Stimulated activated CD8-positive, alpha-beta memory T cell treated with anti-CD3 and anti-CD28 coated beads, Interleukin-2, amount 100 ng/mL, for 48 hours (primary cell): ENCODE results near the gene CDH4.

Experiments
- DNase-seq, 2 donors: peaks; one replicate each; pipeline ENCODE4 v3.0.0-alpha.2; 2020; ENCODE audit warnings: low read depth in 2 of 2

CDH4 gene

DNA sequence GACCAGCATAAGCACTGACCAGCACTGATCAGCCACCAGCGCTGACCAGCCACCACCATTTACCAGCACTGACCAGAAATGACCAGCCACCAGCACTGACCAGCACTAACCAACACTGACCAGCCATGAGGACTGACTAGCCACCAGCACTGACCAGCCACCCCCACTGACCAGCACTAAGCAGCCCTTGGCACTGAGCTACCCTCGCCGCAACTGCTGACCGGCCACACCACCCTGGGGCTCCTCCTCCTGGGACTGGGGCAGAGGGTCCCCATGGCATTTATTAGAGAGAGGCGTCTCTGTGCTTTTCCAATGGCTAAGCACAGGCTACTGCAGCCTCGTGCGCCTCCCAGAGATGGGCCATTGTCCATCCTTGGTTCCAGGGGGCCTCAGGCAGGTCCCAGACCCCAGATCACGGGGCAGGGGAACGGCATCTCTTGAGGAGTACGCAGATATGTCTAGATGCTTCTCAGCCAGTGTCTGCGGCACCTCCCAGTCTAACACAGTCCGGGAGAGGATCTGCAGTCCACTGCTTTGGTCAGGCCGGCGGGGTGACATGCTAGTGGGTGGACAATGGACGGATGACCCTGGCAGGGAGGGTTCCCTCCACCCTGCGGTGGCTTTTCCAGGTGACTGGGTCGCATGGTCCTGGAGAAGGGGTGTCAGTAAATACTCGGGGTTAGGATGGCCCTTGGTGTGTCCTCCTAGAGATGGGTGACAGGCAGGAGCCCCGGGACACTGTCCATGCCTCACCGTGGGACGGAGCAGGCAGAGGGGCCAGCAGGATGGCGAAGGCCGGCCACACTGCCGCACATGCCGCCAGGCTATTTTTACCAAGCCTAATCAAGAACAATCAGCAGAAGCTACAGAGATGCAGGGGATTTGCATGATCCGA, 645.6 kb downstream of the CDH4 start:
- no peak for DNase-seq

DNA sequence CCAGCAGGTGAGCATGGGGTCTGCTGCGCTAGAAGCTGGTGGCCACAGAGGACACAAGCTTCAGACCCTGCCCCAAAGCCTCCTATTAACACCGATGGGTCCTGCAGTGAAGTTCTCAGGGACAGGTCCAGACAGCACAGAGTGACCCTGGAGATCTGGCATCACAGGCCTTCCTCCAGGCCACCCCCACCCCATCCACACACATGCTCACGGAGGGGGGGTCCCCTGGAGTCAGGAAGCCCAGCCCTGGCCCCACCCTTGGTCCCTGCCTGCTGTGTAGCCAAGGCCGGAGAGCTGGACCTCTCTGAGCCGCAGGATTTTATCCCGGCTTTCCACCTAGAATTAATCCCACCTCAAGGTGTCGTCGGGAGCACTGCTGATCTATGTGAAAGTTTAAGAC, 646.3 kb downstream of the CDH4 start:
- DNase-seq = no peak

DNA sequence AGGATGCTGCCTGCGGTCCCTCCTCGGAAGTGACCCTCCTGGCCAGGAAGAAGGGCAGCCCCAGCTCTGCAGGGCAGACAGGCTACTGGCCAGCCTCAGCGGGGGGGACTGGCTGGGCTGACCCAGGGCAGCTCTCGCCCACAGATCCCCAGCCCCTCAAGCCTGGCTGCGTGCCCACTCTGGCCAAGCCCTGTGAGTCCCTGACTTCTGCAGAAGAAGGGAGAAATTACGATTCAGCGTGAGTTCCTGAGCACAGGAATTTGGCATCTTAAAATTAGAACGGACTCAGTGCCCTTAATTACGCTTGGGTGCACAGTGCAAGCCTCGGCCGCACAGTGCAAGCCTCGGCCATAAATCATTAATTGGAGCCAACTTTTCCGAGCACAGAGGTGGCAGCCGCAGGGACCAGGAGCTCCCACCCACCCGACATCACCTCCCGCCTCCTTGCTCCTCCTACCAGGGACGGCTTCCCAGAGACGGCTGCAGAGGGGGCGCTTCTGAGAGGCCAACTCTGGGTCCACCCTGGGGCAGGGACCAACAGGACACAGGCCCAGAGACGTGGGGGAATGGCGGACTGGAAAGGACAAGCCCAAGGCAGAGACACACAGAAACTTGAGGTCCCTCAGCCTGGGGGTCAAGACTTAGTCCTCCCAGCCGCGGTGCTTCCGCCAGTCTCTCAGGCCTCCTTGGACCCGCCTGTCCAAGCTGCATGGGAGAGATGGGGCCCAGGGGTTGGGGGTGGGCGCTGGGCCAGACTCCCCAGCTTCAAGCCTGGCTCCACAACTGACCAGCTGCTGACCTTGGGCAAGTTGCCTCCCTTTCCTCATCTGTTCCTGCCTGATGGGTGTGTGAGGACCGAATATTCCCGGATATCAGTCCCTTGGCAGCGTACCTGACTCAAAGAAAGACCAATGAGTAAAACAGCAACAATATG, 648.2 kb downstream of the CDH4 start:
- DNase-seq = no peak

DNA sequence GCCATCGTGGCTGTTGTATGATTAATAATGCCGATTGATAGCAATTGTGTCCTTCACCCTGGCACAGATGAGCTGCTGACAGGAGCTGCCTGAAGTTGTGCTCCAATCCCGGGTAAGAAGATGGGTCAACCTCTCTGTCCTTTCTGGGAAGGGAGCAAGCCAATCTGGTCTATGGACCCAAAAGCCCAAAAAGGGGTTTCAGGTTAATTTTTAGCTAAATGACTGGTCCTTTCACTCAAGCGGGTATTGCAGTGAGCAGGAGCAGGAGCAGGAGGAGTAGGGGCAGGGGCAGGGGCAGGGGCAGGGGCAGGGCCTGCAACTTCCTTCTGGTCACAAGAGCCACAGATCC, 648.9 kb downstream of the CDH4 start:
- no peak for DNase-seq

DNA sequence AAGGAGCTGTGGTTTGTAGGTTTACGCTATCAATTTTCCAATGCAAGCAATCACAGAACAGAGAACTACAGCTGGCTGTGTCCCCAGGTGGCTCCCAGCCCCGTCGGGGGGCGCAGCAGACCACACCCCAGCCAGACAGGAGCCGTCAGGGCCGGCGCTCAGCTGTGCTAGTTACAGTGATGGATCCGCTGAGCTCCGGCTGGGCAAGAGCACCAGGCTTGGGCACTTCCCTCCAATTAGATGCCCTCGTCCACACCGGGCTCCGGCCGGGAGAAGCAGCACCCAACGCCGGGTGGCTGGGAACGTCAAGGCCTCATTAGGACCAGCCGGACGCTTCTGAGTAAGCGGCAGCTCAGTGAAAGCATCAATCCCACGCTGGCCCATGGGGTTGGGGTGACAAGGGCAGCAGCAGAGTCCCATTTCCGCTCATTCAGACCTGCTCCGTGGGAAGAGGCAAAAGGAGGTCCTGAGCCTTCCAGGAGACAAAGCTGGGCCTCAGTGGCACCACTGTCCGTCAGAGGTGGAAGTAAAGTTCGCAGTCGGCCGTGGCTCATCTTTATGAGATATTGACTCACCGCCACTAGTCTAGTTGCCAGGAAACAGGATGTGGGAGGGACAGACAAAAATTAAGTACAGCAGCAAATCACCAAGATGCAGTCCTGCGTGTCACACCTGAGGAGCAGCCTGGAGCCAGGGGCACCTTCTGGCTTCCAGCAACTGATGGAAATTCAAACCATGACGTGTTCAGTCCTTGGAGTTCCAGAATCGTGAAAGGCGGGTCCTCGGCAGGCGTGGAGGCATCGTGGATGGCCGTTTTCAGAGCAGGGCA, 649.5 kb downstream of the CDH4 start:
- DNase-seq = no peak

DNA sequence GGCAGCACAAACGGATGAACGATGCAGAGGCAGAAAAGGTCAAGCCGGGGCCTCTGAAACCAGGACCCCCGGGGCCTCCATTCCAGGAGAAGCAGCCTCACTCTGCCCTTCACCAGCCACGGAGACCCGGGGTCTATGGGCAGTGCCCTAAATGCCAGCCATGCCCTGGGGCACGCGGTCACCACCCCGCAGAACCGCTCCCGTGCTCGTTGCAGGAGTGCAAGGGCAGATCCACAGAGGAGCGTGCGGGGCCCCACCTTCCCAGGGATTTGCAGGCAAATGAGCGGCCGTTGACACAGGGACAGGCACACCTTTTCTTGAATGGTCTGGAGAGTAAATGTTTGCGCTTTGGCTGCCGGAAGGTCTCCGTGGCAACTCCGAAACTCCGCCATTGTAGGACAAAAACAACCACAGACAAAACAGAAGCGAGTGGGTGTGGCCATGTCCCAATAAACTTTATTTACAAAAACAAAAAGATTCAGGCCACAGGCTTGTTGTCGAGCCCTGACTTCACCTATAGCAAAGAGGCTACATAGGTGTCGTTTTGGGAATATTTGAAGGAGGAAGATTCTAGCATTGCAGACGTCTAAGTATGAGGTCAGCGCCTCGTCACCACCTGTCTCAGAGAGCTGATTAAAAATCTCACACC, 650.3 kb downstream of the CDH4 start:
- DNase-seq = no peak

DNA sequence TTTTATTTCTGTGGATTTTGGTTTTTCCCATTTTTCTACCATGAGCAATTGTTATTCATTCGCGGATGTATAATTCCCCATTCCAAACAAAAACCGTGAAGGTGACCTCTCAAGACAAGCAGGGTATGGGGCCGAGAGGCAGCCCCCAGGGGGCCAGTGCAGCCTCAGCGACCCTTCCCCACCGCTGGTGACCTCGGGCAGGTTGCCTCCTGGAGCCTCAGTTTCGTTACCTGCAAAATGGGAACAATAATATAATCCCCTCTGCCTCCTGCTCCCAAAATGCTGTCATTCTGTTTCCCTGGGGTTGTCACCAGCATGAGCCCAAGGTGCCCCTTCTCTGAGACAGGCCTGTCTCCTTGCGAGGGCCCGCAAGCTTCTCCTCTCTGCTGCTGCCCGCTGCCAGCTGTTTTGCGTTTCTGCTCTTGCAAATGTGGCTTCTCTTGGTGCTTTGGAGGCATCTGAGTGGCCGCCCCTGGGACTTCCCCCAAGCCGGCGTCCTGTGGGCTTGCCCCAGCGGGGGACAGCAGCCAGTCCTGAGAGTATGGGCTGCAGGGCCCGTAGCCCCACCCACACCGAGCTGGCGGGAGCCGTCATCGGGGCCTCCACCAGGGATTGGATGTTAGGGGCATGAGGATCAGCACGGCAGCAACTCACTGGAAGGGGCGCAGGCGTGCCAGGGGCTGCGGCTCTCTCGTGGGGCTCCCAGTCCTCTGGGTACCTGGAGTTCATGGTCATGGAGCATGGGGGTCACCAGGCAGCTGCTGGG, 651.7 kb downstream of the CDH4 start:
- no peak for DNase-seq

DNA sequence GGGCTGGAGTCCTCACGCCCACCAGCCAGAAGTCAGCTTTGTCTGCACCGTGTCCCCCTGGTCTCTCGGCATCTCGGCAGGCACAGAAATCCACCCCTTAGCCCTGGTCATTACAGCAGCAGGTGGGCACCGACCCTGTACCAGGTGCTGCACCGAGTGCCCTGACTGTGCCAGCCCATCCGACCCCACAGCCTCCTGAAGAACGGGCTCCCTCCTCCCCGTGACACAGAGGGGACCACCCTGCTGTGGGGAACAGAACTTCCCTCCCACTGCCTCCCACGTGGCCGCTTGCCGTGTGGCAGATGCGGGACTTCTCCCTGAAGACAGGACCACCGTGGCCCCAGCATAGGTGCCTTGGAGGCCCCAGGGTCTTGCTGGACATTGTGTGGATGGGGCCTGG, 652.4 kb downstream of the CDH4 start:
- no peak for DNase-seq

DNA sequence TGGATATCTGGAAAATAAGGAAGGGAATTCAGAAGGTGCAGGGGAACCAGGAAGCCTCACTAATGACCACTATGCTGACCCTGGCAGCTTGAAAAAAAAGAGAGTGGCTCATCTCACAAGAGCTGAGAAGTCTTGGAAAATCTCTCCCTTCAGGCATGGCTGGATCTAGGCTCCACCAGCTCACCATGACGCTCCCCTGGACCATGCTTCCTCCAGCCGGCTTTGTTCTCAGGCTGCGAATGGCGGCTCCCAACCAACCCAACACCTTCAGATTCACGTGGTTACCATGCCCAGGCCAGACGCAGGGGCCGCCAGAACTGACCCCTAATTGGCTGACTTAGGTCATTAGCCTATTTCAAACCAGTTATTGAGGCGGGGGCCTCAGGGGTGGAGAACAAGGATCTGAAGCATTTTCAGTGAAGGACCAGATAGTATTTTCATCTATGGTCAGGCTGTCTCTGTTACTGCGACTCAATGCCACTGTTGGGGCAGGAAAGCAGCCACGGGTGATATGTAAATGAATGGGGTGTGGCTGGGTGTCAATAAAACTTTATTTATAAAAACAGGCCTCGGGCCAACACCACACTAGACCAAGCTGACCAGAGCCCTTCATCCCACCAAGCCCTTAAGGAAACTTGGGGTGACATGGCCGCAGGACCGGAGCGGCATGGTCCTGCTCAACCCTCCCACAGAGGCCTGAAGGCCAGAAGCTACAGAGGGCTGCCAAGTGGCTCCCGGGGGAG, 653.9 kb downstream of the CDH4 start:
- no peak for DNase-seq

DNA sequence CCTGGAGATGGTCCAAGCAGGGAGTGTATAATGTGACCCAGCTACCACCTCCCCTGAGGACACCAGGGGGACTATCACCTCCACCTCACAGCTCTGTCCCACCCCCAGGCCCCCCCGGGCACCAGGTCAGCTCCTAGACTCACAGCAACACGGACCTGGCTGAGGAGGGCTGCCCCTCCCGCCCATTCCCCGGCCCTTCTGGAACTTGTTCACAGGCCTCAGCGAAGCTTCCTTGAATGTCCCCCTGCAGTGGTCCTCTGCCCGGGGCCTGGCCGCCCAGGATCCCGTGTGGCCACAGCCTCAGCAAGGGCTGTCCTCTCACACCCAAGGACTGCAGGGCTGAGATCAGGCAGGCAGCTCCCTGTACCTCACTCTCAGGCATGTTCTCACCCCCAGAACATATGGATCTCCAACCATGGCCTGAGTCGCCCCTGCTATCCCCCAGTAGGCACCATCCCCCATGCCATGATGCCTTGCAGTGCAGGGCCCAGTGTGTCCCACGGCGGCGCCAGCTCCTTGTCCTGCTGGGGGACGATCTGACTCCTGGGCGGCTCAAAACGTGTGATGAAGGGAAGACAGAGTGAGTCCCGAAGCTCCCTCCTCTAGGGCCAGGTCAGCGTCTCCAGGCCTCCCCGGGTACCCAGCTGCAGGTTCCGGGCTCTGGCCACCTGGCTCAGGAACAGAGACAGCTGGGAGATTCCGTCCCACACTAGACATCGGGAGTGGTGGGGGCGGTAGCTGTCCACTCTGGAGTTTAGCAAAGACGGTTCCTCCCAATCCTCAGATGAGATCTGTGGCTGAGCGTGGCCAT, 655.2 kb downstream of the CDH4 start:
- DNase-seq = no peak

DNA sequence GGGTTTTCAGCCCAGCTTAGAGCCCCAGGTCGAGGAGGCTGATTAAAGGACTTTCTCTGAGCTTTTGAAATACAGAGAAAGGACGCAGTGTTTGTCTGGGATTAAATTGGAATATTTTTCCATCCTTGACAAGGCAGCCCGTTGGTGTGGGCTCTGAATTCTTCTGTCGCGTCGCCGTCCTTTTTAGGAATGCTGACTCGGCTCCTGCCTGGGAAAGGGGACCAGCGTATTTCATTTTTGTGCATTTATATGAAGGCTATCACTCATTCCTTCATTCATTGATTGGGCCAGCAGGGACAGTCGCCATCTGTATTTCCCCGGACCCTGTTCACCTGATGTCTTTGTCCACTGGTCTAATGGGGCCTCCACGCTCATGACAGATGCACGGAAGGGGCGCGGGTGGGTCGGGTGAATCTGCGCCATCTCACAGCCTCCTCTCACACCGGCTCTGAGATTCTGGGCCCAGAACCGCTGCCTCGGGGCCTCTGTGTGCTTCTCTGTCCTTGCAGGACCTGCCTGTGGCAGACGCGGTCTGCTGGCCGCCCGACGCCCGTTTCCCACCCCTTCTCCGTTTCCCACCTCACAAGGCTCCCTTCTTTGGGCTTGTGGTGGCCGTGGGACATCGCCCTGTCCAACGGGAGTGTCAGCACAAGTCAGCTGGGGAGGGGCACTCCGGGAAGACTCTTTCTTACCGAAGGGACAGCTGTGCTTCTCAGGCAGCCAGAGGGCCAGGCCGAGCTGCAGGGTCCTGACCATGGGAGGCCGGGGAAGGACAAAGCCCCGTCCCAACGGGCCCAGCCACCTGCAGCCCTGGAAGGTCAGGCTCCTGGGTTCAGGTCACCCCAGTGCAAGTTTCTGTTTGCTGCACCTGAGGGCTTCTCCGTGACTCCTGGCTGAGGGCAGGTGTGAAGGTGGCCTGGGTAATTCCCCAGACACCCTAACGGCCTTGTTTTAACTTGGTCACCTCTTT, 656.3 kb downstream of the CDH4 start:
- no peak for DNase-seq

DNA sequence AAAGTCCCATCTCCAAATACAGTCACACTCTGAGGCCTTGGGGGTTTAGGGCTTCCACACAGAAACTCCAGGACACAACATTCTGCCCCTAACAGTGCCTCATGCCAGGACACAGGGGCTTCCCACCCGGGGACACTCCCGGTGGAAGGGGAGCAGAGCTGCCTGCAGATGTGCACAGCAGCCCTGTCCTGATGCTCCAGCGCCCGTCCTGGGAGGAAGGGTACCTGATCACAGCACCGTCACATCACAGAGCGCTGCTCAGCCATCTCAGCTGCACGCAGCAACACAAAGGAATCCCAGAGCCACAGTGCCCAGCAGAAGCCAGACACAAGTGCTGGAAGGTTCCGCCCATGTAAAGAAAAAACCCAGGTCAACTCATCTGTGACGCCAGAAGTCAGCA, 657.0 kb downstream of the CDH4 start:
- no peak for DNase-seq

DNA sequence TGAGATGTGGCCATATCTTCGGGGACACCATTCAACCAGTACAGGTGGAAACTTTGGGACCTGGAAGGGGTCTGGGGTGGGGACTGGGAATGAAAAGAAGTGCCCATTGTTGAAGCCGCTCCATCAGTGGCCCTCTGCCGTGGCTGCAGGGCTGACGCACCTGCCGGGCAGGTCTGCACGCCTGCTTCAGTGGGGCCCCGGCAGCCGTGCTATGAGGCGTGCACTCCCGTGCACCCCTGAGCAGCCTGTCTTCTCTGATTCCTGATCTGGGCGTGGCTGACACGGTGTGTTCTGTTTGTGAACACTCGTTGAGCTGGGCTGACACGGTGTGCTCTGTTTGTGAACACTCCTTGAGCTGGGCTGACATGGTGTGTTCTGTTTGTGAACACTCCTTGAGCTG, 657.8 kb downstream of the CDH4 start:
- no peak for DNase-seq

DNA sequence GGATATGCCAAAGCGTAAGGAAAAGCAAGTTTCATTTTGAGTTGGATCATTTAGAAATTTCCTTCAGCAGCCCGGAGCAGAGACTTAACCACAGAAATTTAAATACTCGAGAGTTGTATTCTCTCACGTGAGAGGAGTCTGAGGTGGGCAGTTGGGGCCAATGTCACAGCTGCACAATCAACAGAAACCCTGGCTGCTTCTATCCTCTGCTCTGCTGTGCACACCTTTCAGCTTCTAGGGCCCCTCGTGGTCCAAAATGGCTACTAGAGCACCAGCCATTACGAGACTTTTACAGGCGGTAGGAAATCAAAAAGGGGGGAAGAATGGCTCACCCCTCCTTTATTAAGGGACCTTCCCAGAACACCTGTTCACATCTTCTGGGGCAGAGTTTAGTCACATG, 659.8 kb downstream of the CDH4 start:
- DNase-seq = no peak

DNA sequence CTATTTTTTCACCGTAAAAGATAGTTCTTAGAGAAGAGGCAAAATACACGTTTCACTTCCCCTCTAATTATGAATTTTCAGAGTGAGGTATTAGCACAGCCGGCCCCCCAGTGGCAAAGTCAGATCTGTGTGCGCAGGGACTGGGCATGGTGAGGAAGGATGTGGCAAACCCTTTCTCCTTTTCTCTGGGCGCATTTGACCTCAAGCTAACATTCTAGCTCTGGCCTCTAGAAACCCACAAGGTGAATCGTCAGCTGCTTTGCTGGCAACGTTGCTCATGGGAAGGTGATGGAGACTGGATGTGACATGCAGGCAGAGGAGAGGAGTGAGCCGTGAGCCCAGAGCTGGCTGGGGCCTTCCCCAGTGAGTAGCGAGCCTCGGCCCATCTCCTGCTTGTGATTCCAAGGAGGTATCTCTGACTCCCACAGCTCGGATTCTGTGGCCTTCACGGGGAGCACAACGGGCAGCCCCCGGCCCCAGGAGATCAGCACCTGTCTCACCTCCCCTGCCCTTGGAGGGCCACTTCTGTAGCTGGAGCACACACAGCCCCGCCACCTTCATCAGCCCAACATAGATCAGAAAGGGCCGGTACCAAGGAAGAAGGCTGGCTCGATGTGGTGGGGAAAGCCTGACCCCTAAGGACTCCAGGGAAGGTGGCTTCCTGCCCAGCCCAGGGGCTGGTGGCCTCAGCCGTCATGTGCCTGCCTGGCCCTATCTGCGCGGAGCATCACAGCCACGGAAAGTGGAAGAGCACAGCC, 660.8 kb downstream of the CDH4 start:
- no peak for DNase-seq

DNA sequence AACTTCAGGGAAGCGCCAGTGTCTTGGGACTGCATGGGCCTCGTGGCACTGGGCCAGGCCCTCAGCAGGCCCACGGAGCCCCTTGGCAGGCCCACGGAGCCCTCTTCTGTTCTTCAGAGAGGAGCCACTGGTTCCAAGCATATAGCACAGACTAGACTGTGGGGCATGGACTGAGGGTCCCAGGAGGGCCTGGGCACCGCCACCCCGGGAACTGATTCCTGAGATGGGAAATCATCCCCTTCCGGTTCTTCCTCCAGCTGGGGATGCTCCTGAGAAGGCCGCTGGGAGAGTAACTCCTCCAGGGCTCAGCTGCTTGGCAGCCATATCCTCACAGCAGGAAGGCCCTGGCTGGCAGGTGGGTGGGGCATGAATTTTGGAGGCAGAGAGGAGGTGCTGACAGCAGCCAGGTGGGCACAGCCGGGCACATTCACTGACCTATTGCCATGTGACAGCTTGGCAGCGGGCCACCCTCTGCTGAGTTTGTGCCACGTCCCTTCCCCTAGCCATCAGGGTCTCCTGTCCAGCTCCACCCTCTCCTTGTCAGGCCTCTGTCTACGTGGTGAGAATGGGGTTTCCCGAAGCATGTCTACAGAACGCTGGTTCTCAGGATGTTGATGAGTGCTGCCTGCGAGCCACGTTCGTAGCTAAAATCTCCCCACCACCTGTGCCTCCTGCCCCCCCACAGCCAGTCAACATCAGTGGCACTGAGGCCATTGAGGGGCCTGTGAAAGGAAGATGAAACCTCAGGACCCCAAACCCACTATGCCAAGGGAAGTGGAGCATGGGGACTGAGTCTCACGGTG, 661.6 kb downstream of the CDH4 start:
- no peak for DNase-seq
